Ishikawa (cell line): ENCODE measurements around the gene CD59.

Experiments
- CEBPB ChIP-seq: IDR thresholded peaks from 2 replicates; pipeline ENCODE4 v1.6.1; 2012
- CREB1 ChIP-seq: IDR thresholded peaks from 2 replicates; pipeline ENCODE4 v1.6.1; 2012; ENCODE audit warnings: low read depth
- EGR1 ChIP-seq: IDR thresholded peaks from 2 replicates; pipeline ENCODE4 v1.6.1; 2012
- EP300 ChIP-seq: IDR thresholded peaks from 2 replicates; pipeline ENCODE4 v1.6.1; 2012; ENCODE audit warnings: borderline replicate concordance
- FOXM1 ChIP-seq: IDR thresholded peaks from 2 replicates; pipeline ENCODE4 v1.6.1; 2012; ENCODE audit warnings: low read depth, borderline replicate concordance
- MAX ChIP-seq: IDR thresholded peaks from 2 replicates; pipeline ENCODE4 v1.6.1; 2012
- NFIC ChIP-seq: IDR thresholded peaks from 2 replicates; pipeline ENCODE4 v1.6.1; 2012
- RAD21 ChIP-seq: IDR thresholded peaks from 2 replicates; pipeline ENCODE4 v1.6.1; 2012; ENCODE audit warnings: low read depth
- TAF1 ChIP-seq: IDR thresholded peaks from 2 replicates; pipeline ENCODE4 v1.6.1; 2012; ENCODE audit warnings: low read depth, mild to moderate bottlenecking
- TCF12 ChIP-seq: IDR thresholded peaks from 2 replicates; pipeline ENCODE4 v1.6.1; 2012; ENCODE audit warnings: low read depth
- TEAD4 ChIP-seq: IDR thresholded peaks from 2 replicates; pipeline ENCODE4 v1.6.1; 2012
- YY1 ChIP-seq: IDR thresholded peaks from 2 replicates; pipeline ENCODE4 v1.6.1; 2012; ENCODE audit warnings: low read depth
- ZBTB7A ChIP-seq: IDR thresholded peaks from 2 replicates; pipeline ENCODE4 v1.6.1; 2012; ENCODE audit warnings: low read depth
- TF ChIP-seq, protein P1 (sequence below): IDR thresholded peaks from 2 replicates; pipeline ENCODE4 v1.6.1; 2012
- TF ChIP-seq, protein P2 (sequence below): IDR thresholded peaks from 2 replicates; pipeline ENCODE4 v1.6.1; 2012; ENCODE audit warnings: low read depth, mild to moderate bottlenecking

CD59 gene

GRCh38 chr11:33734441-33735270 lies 1.6 kb downstream of the CD59 start:
- TF ChIP-seq NFIC: no peak
- TF ChIP-seq TAF1: no peak
- no peak for TF ChIP-seq FOXM1
- no peak for TF ChIP-seq ZBTB7A
- no peak for TF ChIP-seq TEAD4
- no peak for TF ChIP-seq EGR1
- TF ChIP-seq, protein P1, sequence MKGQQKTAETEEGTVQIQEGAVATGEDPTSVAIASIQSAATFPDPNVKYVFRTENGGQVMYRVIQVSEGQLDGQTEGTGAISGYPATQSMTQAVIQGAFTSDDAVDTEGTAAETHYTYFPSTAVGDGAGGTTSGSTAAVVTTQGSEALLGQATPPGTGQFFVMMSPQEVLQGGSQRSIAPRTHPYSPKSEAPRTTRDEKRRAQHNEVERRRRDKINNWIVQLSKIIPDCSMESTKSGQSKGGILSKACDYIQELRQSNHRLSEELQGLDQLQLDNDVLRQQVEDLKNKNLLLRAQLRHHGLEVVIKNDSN: no peak
- no peak for TF ChIP-seq CEBPB
- no peak for TF ChIP-seq TCF12
- TF ChIP-seq YY1: no peak
- no peak for TF ChIP-seq MAX
- TF ChIP-seq, protein P2, sequence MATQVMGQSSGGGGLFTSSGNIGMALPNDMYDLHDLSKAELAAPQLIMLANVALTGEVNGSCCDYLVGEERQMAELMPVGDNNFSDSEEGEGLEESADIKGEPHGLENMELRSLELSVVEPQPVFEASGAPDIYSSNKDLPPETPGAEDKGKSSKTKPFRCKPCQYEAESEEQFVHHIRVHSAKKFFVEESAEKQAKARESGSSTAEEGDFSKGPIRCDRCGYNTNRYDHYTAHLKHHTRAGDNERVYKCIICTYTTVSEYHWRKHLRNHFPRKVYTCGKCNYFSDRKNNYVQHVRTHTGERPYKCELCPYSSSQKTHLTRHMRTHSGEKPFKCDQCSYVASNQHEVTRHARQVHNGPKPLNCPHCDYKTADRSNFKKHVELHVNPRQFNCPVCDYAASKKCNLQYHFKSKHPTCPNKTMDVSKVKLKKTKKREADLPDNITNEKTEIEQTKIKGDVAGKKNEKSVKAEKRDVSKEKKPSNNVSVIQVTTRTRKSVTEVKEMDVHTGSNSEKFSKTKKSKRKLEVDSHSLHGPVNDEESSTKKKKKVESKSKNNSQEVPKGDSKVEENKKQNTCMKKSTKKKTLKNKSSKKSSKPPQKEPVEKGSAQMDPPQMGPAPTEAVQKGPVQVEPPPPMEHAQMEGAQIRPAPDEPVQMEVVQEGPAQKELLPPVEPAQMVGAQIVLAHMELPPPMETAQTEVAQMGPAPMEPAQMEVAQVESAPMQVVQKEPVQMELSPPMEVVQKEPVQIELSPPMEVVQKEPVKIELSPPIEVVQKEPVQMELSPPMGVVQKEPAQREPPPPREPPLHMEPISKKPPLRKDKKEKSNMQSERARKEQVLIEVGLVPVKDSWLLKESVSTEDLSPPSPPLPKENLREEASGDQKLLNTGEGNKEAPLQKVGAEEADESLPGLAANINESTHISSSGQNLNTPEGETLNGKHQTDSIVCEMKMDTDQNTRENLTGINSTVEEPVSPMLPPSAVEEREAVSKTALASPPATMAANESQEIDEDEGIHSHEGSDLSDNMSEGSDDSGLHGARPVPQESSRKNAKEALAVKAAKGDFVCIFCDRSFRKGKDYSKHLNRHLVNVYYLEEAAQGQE: no peak
- no peak for TF ChIP-seq CREB1
- no peak for TF ChIP-seq EP300
- no peak for TF ChIP-seq RAD21

- TF ChIP-seq EGR1 (no peak), CREB1 (no peak), MAX (no peak), TEAD4 (no peak), EP300 (no peak)
- TF ChIP-seq, protein P2: no peak
These were observed 2.2 kb downstream of the CD59 start for GRCh38 chr11:33733980-33734379.

DNA sequence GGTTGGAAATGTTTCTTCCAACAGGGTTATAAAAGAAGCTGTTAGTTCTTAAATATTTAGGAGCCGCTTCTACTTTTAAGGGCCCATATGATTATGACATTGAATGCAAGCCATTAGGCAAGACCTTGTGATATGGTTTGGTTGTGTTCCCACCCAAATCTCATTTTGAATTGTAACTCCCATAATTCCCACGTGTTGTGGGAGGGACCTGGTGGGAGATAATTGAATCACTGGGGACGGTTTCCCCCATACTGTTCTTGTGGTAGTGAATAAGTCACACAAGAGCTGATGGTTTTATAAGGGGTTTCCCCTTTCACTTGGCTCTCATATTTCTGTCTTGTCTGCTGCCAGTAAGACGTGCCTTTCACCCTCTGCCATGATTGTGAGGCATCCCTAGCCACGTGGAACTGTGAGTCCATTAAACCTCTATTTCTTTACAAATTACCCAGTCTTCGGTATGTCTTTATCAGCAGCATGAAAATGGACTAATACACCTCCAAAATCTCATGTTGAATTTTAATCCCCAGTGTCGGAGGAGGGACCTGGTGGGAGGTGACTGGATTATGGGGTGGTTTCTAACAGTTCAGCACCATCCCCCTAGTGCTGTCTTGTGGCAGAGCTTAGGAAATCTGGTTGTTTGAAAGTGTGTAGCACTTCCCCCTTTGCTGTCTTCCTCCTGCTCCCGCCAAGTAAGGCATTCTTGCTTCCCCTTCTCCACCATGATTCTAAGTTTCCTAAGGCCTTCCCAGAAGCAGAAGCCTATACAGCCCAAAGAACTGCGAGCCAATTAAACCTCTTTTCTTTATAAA lies 4.3 kb downstream of the CD59 start:
- TF ChIP-seq EGR1 (no peak), MAX (no peak), CEBPB (no peak), NFIC (no peak), CREB1 (no peak)
- TF ChIP-seq, protein P1: no peak
- TF ChIP-seq, protein P2: no peak

DNA sequence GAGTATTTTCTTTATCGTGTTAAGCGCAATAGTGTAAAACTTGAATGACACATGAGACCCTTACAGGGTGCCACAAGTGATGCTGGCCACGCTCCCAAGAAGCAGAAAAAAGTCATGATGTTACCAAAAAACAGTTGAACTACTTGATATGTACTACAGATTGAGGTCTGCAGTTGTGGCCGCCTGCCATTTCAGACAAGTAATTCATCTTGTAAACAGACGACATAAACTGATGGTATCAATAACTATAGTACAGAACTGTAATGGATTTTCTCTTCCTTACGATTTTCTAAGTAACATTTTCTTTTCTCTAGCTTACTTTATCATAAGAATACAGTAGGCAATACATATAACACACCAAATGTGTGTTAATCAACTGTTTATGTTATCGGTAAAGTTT lies 5.5 kb downstream of the CD59 start:
- TF ChIP-seq, protein P2: no peak
- TF ChIP-seq CEBPB: no peak
- no peak for TF ChIP-seq NFIC
- TF ChIP-seq YY1: no peak
- TF ChIP-seq TAF1: no peak
- no peak for TF ChIP-seq MAX
- TF ChIP-seq, protein P1: no peak
- TF ChIP-seq ZBTB7A: no peak
- no peak for TF ChIP-seq EP300
